Renal pelvis (tissue), 4 donors: Measurements from ENCODE around the gene FBXO34. TPM values are rescaled to one million over a fixed set of nuclear protein-coding genes. Genes with fewer than 3 reads are reported as not detected.
A peak's percentile ranks its signal among the peaks of the same experiment; 100 is the strongest.

Experiments used
- DNase-seq: peaks from one replicate; pipeline ENCODE4 v3.0.0-alpha.2; 2013
- polyA plus RNA-seq, 3 donors: library from polyadenylated mRNA; unstranded; fragments of 120-200 nt; gene quantifications; one replicate each; pipeline ENCODE4 v1.2.1, GENCODE V29; 2013; ENCODE audit not compliant: insufficient read length in 3 of 3

Gene FBXO34
- polyA plus RNA-seq, 3 donors, result 32.9 to 42.1 (median 34.0) TPM

DNA sequence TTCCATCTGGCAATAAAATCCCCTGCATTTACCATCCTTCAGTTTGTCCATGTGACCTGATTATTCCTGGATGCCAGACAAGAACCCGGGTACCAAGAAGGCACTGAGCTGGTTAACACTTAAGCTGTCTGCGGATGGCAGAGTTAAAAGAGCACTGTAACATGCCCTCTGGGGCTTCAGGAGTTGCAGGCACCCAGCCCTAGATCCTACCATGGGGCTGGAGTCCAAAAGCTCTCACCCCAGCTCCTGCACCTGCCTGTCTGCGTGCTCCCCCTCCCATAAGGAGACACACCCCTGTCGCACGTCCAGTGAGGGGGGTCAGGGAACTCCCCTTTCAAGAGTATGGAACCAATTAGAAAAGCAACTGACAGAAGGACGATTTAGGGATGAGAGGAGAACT is 14.6 kb upstream of the FBXO34 start:
- no peak for DNase-seq

- no peak for DNase-seq
These were observed 6.0 kb upstream of the FBXO34 start for GRCh38 chr14:55265197-55265596.

DNA sequence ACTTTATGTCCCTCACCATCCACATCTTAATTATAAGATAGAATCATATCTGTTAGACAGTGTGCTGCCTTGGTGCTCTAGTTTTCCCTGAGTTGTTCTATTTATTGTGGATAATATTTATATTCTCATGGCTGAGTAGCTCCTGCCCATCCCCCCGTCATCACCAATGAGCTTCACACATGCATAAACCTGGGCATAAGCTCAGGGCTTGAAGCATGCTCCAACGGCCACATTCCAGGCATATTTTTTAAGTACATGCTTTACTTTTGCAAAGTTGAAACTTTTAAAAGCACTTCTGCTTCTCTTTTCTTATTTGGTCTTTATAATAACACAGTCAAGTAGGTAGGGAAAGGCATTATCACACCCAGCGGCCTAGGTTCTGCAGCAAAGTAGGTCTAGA is 3.4 kb upstream of the FBXO34 start:
- DNase-seq, result no peak

- DNase-seq, result peak; percentile 84
These were observed 514 bp downstream of the FBXO34 start for GRCh38 chr14:55271572-55272298.

- DNase-seq, result no peak
These were observed 1.2 kb downstream of the FBXO34 start for GRCh38 chr14:55272387-55272786.

- no peak for DNase-seq
These were observed 1.7 kb downstream of the FBXO34 start for GRCh38 chr14:55272922-55273321.

GRCh38 chr14:55274146-55274545 is 2.9 kb downstream of the FBXO34 start:
- DNase-seq, result no peak

DNA sequence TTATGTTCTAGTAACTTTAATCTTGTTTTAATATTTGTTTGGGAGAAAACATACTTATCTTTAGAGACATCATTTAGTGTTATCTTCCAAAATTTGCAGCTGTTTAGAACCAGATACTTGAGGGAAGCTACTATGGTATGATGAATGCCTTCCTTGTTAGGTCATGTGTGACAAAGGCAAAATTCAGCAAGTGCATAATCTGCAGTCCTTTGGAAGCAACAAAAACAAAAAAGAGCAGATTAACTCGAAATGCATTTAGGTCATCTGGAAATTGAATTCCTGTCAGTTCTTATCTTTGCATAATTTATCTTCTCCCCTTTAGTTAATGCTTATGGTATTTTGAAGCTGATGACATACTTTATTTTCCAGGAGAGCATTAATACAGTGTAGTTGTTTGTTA is 3.5 kb downstream of the FBXO34 start:
- no peak for DNase-seq

DNA sequence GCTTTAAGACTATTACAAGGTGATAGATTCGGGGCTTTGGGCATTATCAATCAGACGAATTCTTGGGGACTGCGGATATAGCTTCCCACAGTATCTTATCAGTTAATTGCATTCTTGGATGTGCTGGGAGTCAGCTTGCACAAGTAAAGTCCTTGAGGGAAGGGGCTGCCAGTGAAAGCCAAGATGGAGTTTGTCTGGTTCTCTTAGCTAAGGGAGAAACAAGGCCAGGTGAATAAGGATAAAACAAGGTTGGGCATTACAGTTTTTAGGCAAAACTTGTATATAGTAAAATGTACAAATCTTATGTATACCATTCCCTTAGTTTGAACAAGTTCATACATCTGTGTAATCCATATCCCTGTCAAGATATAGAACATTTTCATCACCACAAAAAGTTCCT is 5.5 kb downstream of the FBXO34 start:
- DNase-seq, result no peak

DNA sequence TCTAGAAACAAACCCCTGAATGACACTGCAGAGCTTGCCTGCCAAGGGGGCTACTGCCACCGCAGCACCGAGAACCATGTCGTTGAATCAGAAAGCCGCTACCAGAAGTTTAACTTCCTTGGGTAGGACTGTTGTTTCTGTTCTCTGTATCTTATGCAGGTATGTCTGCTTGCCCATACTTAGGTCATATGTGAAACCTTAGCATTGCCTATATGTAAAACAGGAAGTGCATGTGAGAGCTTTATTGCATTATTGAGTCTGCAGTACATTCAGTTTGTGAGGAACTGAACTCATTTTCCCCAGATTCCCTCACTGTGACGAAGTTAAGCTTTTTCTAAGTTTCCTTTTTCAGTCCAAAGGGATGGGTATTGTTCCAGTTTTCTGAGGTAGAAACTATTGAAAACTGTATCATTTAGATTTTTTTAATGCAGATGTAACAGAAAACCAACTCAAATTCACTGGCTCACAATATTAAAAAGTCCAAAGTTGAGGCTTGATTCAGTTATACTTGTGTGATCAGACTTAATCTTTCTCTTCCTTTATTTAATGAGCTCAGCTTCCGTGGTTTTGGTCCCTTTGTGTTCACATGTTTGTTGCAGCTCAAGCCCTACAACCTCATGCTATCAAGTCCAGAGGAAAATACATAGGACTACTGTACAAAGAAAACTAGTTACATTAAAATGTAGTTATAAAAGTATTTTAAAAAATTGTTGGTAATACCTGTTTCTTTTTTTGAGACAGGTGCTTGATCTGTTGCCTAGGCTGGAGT is 6.9 kb downstream of the FBXO34 start:
- no peak for DNase-seq

GRCh38 chr14:55279384-55279783 is 8.2 kb downstream of the FBXO34 start:
- DNase-seq, result no peak

- DNase-seq, result no peak
These were observed 10.2 kb downstream of the FBXO34 start for GRCh38 chr14:55281316-55281839.

DNA sequence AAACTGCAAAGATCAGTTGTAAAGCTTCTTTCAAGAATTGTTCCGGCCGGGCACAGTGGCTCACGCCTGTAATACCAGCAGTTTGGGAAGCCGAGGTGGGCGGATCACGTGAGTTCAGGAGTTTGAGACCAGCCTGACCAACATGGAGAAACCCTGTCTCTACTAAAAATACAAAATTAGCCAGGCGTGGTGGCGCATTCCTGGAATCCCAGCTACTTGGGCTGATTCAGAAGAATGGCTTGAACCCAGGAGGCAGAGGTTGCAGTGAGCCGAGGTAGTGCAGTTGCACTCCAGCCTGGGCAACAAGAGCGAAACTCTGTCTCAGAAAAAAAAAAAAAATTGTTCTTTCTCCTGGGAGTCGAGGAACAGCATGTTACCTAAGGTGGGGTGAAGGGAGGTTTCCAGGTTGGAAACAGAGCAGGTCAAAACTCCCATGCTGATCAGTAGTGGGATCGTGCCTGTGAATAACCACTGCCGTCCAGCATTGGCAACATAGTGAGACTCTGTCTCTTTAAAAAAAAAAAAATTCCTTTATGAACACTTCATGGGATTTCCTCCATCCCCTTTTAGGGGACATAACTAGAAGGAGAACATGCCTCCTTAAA is 13.9 kb downstream of the FBXO34 start:
- no peak for DNase-seq

DNA sequence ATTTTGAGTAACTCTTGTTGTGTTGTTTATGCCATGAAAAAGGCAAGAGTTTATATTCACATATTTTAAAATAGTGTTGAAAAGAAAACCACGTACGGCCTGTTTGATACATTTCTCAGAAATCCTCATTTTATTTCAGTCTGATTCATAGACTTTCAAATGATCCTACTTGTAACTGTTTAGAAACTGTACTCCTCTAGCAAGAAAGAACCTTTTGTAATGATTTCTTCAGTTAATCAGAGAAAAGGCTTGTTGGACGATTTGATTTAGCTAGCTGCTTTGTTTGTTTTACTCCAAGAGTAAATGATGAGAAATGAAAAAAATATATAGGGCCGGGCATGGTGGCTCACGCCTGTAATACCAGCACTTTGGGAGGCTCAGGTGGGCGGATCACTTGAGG is 17.2 kb downstream of the FBXO34 start:
- DNase-seq, result no peak

DNA sequence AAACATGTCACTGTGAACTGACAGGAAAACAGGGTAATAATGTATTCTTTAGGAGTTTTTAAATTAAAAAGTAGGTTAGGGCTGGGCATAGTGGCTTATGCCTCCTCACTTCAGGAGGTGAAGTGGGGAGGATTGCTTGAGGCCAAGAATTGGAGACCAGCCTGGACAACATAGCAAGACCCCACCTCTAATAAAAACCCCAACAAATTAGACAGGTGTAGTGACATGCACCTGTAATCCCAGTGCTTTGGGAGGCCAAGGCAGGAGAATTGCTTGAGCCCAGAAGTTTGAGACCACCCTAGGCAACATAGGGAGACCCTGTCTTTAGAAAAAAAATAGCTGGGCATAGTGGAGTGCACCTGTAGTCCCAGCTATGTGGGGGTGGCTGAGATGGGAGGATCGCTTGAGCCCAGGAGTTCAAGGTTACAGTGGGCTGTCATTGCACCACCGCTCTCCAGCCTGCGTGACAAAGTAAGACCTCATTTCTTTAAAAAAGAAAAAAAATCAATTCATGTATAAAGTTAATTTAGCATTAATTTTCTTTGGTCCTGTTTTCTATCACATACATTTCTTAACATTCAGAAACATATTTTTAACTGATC is 20.4 kb downstream of the FBXO34 start:
- DNase-seq, result no peak

DNA sequence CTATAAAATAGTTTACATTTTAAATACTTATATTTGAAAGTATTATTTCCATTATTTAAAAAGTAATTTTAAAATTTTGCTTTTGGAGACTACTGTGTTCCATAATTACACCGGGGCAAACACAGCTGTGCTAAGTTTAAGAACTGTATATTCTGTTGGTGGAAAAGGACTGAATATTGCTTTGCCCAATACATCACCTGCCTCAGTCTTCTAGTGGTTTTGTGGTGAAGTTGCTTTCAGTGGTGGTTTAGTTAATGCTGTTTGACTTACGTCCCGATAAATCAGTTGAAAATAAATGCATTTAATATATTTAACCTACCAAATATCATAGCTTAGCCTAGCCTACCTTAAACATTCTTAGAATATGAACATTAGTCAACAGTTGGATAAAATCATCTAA is 23.4 kb downstream of the FBXO34 start:
- DNase-seq, result no peak

GRCh38 chr14:55297611-55298499 is 26.6 kb downstream of the FBXO34 start:
- DNase-seq, result no peak

DNA sequence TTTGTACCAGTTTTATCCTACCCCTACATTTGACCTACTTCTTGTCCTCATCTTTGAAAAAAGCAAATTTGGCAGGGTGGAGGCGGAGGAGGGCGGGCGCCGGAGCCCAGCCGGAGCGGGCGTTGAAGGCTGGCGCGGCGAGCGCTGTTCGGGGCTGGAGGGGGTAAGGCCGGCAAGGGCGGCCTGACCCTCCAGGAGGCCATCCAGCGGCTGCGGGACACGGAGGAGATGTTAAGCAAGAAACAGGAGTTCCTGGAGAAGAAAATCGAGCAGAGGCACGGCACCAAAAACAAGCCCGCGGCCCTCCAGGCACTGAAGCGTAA is 27.2 kb downstream of the FBXO34 start:
- no peak for DNase-seq

- no peak for DNase-seq
These were observed 30.4 kb downstream of the FBXO34 start for GRCh38 chr14:55301437-55302121.

DNA sequence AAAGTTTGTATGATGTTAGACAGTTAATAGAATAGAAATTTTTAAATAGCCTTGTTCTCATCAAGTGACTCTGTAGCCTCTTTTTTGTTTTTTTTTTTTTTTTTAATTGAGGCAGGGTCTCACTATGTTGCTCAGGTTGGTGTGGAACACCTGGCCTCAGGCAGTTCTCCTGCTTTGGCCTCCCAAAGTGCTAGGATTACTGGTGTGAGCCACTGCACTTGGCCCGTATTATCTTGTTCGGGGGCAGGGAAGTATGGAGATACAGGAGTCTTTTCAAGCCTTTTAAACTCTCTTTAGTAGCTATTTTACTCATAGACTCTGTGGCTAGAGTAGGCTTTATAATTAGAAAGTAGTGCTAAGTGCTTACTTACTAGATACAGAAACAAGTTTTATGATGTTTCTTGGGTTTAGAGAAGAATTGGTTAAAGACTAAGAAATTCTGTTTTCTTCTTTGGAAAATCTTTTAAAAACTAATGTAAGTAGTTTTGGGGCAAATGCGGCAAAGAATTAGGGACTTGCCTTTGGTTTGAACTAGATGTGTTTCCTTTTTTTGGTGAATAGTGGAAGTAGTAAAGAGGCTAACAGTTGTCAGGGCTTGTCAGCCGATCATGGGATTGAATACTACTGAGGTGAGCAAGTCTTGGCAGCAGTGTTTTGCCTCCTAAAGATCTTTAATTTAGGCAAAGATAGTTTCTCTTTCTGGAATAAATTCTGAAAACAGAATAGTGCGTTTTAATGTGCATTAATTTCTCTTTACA is 31.3 kb downstream of the FBXO34 start:
- no peak for DNase-seq
